GM18507 (cell line): ENCODE results near the gene PRRX2.

Source experiments
- DNase-seq: peaks from one replicate; pipeline ENCODE4 v3.0.0; 2011; ENCODE audit warnings: low read depth; ENCODE audit not compliant: insufficient read length; ENCODE audit errors: extremely low spot score
- FAIRE-seq: peaks from 2 replicates; lab custom pipeline; 2011; peaks lifted over from hg19 to GRCh38; lab: Jason Lieb, UNC

Gene PRRX2

GRCh38 chr9:129673602-129674001 is 8.2 kb downstream of the PRRX2 start:
- no peak for FAIRE-seq
- no peak for DNase-seq

GRCh38 chr9:129674229-129674628 is 8.8 kb downstream of the PRRX2 start:
- FAIRE-seq (no peak), DNase-seq (no peak)

- FAIRE-seq (no peak), DNase-seq (no peak)
Observed at GRCh38 chr9:129675620-129676019, 10.2 kb downstream of the PRRX2 start.

- FAIRE-seq (no peak), DNase-seq (no peak)
Observed at GRCh38 chr9:129676287-129676686, 10.8 kb downstream of the PRRX2 start.

GRCh38 chr9:129676975-129677374 is 11.5 kb downstream of the PRRX2 start:
- FAIRE-seq (no peak), DNase-seq (no peak)

GRCh38 chr9:129677456-129677855 is 12.0 kb downstream of the PRRX2 start:
- no peak for FAIRE-seq
- no peak for DNase-seq

- FAIRE-seq (no peak), DNase-seq (no peak)
Observed at GRCh38 chr9:129678844-129679243, 13.4 kb downstream of the PRRX2 start.

GRCh38 chr9:129679537-129679936 is 14.1 kb downstream of the PRRX2 start:
- DNase-seq (no peak), FAIRE-seq (no peak)

GRCh38 chr9:129681924-129682323 is 16.5 kb downstream of the PRRX2 start:
- DNase-seq (no peak), FAIRE-seq (no peak)

GRCh38 chr9:129682381-129682780 is 16.9 kb downstream of the PRRX2 start:
- DNase-seq (no peak), FAIRE-seq (no peak)

- FAIRE-seq (no peak), DNase-seq (no peak)
Observed at GRCh38 chr9:129685220-129685932, 19.9 kb downstream of the PRRX2 start.

GRCh38 chr9:129685933-129686259 is 20.4 kb downstream of the PRRX2 start:
- DNase-seq: no peak
- FAIRE-seq: no peak

GRCh38 chr9:129686736-129687135 is 21.3 kb downstream of the PRRX2 start:
- DNase-seq (no peak), FAIRE-seq (no peak)

- DNase-seq (no peak), FAIRE-seq (no peak)
Observed at GRCh38 chr9:129687391-129687790, 21.9 kb downstream of the PRRX2 start.

- DNase-seq: no peak
- FAIRE-seq: no peak
Observed at GRCh38 chr9:129688285-129689043, 23.0 kb downstream of the PRRX2 start.

- DNase-seq (no peak), FAIRE-seq (no peak)
Observed at GRCh38 chr9:129692534-129692933, 27.1 kb downstream of the PRRX2 start.

- DNase-seq: no peak
- no peak for FAIRE-seq
Observed at GRCh38 chr9:129693741-129694140, 28.3 kb downstream of the PRRX2 start.

- FAIRE-seq (no peak), DNase-seq (no peak)
Observed at GRCh38 chr9:129694243-129694646, 28.8 kb downstream of the PRRX2 start.

- FAIRE-seq: no peak
- DNase-seq: no peak
Observed at GRCh38 chr9:129695870-129696269, 30.4 kb downstream of the PRRX2 start.

GRCh38 chr9:129696944-129697655 is 31.7 kb downstream of the PRRX2 start:
- FAIRE-seq: no peak
- DNase-seq: no peak
